Stimulated activated CD8-positive, alpha-beta memory T cell treated with anti-CD3 and anti-CD28 coated beads, Interleukin-4, amount 100 ng/mL, for 48 hours (primary cell): ENCODE measurements around the gene CPHXL2.

Source experiments
- DNase-seq: peaks from one replicate; pipeline ENCODE4 v3.0.0-alpha.2; 2020

Gene CPHXL2

DNA sequence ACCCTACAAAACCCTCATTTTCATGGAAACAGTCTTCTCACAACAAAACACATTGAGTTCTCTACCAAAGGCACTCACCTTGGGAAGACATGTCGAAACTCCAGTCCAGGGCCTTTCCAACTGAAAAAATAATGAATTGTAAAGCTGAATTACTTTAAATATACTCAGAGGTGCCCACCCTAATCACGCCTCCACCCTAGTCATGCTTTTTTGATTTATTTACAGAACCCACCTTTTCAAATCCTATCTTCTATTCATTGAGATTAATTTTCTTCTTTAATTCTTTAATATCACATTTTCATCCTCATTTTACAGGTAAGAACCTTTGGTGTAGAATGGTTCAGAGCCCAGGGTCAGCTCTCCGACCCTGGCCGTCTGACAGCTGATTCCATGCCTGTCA, at the start of gene CPHXL2:
TSS of gene CPHXL2 (minus strand) at position 101 of the 400 bp plus-strand sequence. CDS start at position 91, 10 bp downstream.
- DNase-seq: no peak

- no peak for DNase-seq
Measured at GRCh38 chr16:75726390-75726789, 49.6 kb upstream of the CPHXL2 start, which contains the start of gene CPHXL. TSS of gene CPHXL (minus strand) at chr16:75726490. CDS start at chr16:75726442, 48 bp downstream.

- DNase-seq: no peak
Measured at GRCh38 chr16:75718452-75718851, 41.6 kb upstream of the CPHXL2 start.

- DNase-seq: no peak
Measured at GRCh38 chr16:75714661-75715060, 37.9 kb upstream of the CPHXL2 start.

DNA sequence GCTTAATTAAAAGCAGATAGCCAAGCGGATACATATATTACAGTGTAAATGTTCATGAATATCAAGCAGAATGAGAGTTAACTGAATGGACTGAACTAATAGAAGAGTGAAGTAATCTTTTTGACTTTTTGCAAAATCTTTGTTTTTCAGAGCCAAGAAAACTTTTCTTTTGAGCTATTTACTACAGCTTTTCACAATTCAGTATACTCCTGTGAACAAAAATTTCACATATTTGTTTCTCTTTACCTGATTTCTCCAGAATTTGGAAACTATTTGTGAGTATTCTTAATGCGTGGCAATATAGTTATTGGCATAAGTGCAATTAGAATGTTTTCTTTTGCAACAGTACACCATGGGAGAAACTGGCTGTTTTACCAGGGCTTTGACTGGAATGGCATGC, 33.5 kb upstream of the CPHXL2 start:
- DNase-seq: no peak

- no peak for DNase-seq
Measured at GRCh38 chr16:75703306-75703705, 26.5 kb upstream of the CPHXL2 start.

GRCh38 chr16:75702242-75702641, 25.4 kb upstream of the CPHXL2 start:
- DNase-seq: no peak

GRCh38 chr16:75701361-75701760, 24.6 kb upstream of the CPHXL2 start, which contains the start of gene DUXB:
TSS of gene DUXB (minus strand) at chr16:75701461. CDS start at chr16:75701418, 43 bp downstream.
- DNase-seq: no peak

DNA sequence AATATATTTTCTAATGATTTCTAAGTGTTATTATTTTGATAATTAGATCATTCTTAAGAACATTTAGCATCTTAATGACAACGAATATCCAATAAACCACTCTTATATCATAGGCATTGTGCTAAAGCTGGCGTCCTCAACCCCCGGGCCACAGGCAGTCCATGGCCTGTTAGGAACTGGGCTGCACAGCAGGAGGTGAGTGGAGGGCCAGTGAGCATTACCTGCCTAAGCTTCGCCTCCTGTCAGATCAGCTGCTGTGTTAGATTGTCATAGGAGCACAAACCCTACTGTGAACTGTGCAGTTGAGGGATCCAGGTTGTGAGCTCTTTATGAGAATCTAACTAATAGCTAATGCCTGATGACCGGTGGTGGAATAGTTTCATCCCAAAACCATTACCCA, 20.8 kb upstream of the CPHXL2 start:
- no peak for DNase-seq

DNA sequence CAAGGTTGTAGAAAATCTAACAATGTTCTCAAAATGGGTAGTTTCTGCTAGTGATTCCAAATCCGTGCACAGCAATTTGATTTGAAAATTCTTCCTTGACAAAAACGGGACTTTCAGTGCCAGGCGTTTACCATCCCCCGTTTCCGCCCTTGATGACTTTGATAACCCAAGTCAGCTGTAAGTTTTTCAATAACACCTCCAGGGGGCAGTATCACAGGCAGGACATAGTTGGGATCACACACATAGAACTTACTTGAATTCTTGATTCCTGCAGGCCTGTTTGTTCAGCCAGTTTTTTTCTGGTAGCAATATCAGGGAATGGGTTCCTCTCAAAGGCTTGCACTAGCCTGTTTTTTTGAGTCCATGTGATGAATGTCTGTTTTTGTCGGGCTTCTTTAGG, 18.9 kb upstream of the CPHXL2 start:
- DNase-seq: no peak

DNA sequence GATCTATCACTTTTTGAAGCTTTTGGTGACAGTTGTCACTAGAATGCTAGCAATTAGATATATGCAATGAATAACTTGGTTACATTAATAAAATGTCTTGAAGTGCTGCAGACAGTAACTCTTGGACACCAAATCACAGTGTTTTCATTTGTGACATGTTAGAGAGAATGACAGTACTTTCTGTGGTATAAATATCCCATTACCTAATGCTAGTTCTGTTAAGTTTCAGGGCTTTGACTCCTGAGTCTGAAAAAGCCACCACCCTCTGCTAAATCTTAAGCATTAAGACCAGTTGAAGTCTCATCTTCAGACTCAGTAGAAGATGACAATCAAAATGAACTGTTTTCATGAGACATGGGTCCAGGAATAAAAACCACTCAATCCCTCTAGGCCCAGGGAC, 10.6 kb upstream of the CPHXL2 start:
- DNase-seq: no peak

- no peak for DNase-seq
Measured at GRCh38 chr16:75682308-75682707, 5.5 kb upstream of the CPHXL2 start.

DNA sequence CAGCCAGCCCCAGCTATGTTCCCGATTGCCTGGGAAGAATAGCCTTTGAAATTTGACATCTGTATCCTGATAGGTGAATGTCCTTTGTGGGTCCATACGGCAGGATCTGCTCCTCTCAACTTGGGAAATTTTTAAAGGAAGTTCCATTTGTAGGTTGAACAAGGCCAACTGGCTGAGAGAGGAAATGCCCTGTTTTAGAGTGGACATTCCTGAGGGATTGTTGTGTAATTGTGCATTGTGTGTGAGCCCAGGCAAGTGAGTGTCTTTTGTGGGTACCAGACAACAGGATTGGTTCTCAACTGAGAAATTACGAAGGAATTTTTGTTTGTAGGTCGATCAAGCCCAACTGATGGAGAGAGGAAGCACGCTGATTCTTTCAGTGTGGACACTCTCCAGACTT, 2.6 kb upstream of the CPHXL2 start:
- no peak for DNase-seq

- DNase-seq: no peak
Measured at GRCh38 chr16:75667503-75667902, 9.3 kb downstream of the CPHXL2 start.

DNA sequence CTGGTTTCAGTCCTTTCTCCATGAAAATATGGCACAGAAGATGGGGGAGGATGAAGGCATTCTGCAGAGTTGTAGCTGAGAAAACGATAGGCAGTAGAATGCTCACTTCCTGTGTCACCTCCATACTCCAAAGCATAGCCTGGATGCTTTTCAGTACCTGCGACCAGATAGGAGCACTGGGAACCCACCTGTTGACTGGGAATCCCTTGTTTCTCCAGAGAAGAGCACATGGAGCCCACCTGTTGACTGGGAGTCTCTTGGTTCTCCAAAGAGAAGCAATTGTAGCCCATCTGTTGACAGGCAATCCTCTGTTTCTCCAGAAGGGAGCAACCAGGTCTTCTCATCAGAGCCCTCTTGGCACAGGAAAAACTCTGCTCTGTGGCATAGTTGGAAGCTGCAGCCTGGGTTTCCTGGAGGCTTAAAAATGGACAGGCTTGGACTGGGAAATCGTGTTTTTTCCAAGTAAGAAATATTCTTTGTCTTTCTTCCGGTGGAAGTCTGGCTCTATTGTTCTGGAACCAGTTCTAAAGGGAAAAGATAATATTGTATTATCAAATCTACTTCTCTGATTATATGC, 16.0 kb downstream of the CPHXL2 start:
- no peak for DNase-seq

DNA sequence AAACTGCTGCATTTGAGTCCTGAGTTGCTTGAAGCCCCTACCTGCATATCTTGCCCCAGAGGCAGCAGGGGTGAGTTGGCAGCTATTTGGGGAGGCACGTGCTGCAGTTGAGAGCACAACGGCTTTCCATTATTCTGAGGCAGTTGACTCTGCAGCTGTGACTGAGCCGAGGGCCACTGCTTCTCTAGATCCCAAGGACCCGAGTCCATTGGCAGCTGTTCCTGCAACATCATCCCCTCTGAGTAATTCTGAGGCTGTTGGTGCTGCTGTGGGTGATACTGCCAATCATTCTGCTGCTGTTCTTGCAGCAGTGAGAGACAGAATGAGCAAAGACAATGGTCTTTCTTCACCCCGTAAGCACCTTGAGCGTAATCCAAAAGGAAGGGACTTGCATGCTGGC, 16.5 kb downstream of the CPHXL2 start:
- DNase-seq: no peak

GRCh38 chr16:75658175-75658574, 18.6 kb downstream of the CPHXL2 start:
- DNase-seq: no peak

GRCh38 chr16:75653922-75654321, 22.9 kb downstream of the CPHXL2 start:
- no peak for DNase-seq

DNA sequence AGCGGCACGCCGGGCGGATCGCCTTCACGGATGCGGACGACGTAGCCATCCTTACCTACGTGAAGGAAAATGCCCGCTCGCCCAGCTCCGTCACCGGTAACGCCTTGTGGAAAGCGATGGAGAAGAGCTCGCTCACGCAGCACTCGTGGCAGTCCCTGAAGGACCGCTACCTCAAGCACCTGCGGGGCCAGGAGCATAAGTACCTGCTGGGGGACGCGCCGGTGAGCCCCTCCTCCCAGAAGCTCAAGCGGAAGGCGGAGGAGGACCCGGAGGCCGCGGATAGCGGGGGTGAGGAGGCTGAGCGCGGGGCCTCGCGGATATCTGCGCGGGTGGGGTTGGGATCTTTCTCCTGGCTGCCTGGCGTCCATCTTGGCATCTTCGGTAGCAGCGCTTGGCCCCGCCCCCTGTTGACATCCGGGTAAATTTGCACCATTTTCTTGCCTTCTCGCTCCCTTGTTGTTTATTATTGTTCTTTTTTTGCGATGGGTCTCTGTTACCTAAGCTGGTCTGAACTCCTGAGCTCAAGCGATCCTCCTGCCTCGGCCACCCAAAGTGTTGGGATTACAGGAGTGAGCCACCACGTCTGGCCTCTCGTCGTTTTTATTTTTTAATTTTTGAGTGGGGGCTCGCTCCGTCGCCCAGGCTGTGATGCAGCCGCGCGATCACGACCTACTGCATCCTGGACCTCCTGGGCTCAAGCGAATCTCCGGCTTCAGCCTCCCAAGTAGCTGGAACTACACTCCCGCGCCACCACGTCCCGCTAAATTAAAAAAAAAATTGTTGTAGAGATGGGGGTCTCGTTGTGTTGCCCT, 28.3 kb downstream of the CPHXL2 start:
- DNase-seq: peak; percentile 91

DNA sequence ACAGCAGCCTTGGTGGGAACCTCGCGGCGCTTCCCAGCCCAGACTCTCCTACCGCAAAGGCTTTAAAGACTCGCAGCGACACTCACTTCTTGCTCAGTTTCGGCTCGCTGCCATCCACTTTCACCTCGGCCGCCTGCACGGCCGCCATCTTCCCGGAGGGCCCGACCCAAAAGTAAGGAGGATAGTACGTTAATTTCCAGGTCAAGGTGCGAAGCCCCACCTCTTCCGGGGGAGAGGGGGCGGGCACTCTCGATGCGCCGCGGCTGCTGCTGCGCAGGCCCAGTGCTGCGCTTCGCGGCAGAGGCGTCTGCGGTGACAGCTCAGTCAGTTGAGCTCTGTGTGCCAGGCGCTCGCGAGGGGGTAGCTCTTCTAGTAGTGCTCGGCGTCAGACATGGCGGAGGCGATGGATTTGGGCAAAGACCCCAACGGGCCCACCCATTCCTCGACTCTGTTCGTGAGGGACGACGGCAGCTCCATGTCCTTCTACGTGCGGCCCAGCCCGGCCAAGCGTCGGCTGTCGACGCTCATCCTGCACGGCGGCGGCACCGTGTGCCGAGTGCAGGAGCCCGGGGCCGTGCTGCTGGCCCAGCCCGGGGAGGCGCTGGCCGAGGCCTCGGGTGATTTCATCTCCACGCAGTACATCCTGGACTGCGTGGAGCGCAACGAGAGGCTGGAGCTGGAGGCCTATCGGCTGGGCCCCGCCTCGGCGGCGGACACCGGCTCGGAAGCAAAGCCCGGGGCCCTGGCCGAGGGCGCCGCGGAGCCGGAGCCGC, 29.1 kb downstream of the CPHXL2 start, which contains the start of the genes KARS1 and TERF2IP:
TSS of gene KARS1 (minus strand) at position 174 of the 773 bp plus-strand sequence. CDS start at position 148, 26 bp downstream.
TSS of gene TERF2IP (plus strand) at position 282 of the 773 bp plus-strand sequence. CDS start at position 392, 110 bp downstream.
- DNase-seq: peak; percentile 94

GRCh38 chr16:75647112-75647491, 29.7 kb downstream of the CPHXL2 start:
- no peak for DNase-seq

DNA sequence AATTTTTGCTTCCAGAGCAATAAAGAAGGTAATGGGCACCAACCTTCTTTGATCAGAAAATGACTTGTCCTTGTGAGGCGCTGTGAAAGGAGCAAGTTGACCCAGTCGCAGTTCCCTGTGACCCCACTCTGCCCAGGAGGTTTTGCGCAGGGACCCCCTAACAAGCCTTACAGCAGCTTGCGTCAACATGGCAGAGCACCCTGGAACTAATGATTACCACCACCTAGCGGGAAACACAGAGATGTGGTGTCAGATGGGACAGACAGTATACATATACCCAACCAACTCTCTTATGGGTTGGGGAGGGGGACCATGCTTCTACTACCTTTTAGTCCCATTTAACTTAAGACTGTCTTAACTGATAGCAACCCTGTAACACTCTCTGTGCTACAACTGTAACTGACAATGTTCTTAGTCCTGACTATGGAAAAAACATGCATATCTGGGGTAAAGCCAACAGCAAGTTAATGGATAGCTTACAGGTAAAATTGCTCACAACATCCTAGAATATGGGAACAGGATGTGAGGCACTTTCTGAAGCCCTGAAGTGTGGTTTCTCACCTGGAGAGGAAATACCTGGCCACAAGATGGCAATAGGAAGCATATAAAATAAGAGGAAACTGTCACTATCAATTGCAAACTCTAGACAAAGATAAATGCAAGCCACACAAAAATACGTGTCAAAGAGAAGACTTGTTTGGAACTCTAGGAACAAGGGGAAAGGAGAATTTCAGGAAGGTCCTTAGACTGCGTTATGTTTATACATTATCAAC, 32.4 kb downstream of the CPHXL2 start:
- DNase-seq: no peak

GRCh38 chr16:75640598-75640997, 36.2 kb downstream of the CPHXL2 start:
- DNase-seq: no peak
